Panc1 (cell line): ENCODE measurements around the gene BMP2K. TPM values are rescaled to one million over a fixed set of nuclear protein-coding genes. Genes with fewer than 3 reads are reported as not detected.
"Not testable (repeated sequence)": the region's sequence is repeated elsewhere in the genome, so short reads cannot be mapped to it uniquely, and the experiment has no call there.

Experiments
- ATAC-seq: fragments of 200-7000 bp; cut with Tn5 transposase; 2 replicates; pipeline ENCODE4 v1.9.1; 2020; ENCODE audit warnings: mild to moderate bottlenecking, moderate library complexity
- BruUV-seq: library from RNA; stranded (reverse); fragments of 400-500 nt; replicated peaks from 2 replicates; lab custom pipeline; 2021; lab: Mats Ljungman, UMichigan
- CTCF ChIA-PET: fragments of 300-600 bp; sonication (Branson Sonifier 250); formaldehyde crosslinking; loops from one replicate; lab custom pipeline; 2022; ENCODE audit warnings: antibody characterized with exemption; lab: Charles Lee
- POLR2A ChIA-PET: fragments of 300-600 bp; sonication (Branson Sonifier 250); formaldehyde crosslinking; loops from one replicate; lab custom pipeline; 2022; ENCODE audit warnings: antibody characterized with exemption; lab: Charles Lee
- DNase-seq: peaks from one replicate; pipeline ENCODE4 v3.0.0-alpha.2; 2010; ENCODE audit warnings: low read depth, low spot score
- H3K27ac ChIP-seq: 2 replicates; pipeline ENCODE4 v1.5.1; 2011; ENCODE audit warnings: mild to moderate bottlenecking, low read length, inconsistent platforms
- H3K27me3 ChIP-seq: fragments of 200-500 bp; sonication (Bioruptor generic); 2 replicates; pipeline ENCODE4 v1.6.0; 2014; ENCODE audit warnings: low read length, inconsistent platforms; ENCODE audit not compliant: control insufficient read depth, insufficient read depth
- H3K36me3 ChIP-seq: fragments of 200-500 bp; sonication (Bioruptor generic); 2 replicates; pipeline ENCODE4 v1.5.1; 2014; ENCODE audit warnings: inconsistent platforms, mild to moderate bottlenecking, low read length, moderate library complexity; ENCODE audit not compliant: control insufficient read depth, insufficient read depth
- H3K4me1 ChIP-seq: 2 replicates; pipeline ENCODE4 v1.5.1; 2011; ENCODE audit warnings: inconsistent platforms, mild to moderate bottlenecking, low read length, moderate library complexity; ENCODE audit not compliant: control insufficient read depth, insufficient read depth
- H3K4me3 ChIP-seq, 2 experiments: 2 replicates each; pipeline ENCODE4 v1.5.1; 2011 to 2012; ENCODE audit warnings: low read depth in 2 of 2, low read length in 2 of 2, mild to moderate bottlenecking in 2 of 2, inconsistent platforms in 1 of 2, moderate library complexity in 1 of 2
- H3K9me3 ChIP-seq: fragments of 200-500 bp; sonication (Bioruptor generic); 2 replicates; pipeline ENCODE4 v1.5.1; 2014; ENCODE audit warnings: low read depth, mild to moderate bottlenecking, inconsistent platforms, low read length, moderate library complexity; ENCODE audit not compliant: control insufficient read depth, insufficient read depth
- CTCF ChIP-seq: fragments of 450-650 bp; IDR thresholded peaks from 2 replicates; pipeline ENCODE4 v1.5.1; 2017; ENCODE audit warnings: mild to moderate bottlenecking
- POLR2AphosphoS5 ChIP-seq: IDR thresholded peaks from 2 replicates; pipeline ENCODE4 v1.6.1; 2012; ENCODE audit warnings: mild to moderate bottlenecking, low read depth, low read length, moderate library complexity
- REST ChIP-seq, 2 experiments: IDR thresholded peaks; 2 replicates each; pipeline ENCODE4 v1.6.1; 2011 to 2012; ENCODE audit warnings: low read depth in 2 of 2, control low read depth in 1 of 2, low read length in 1 of 2, mild to moderate bottlenecking in 1 of 2, moderate library complexity in 1 of 2; ENCODE audit not compliant: insufficient read depth in 1 of 2
- SIN3A ChIP-seq: IDR thresholded peaks from 2 replicates; pipeline ENCODE4 v1.6.1; 2012; ENCODE audit warnings: low read depth, mild to moderate bottlenecking, low read length, moderate library complexity, borderline replicate concordance; ENCODE audit not compliant: insufficient read depth
- TCF7L2 ChIP-seq: IDR thresholded peaks from 2 replicates; pipeline ENCODE4 v1.6.1; 2011; ENCODE audit warnings: mild to moderate bottlenecking, low read depth, low read length, inconsistent platforms
- in situ Hi-C: cut with HindIII; loops from 2 replicates; pipeline ENCODE4 v1.10.0; 2016; ENCODE audit warnings: low sequenced_read_pairs, low pct_unique_long_range_greater_than_20kb
- intact Hi-C: fragments of 100-400 bp; cut with micrococcal nuclease; formaldehyde crosslinking; loops from one replicate; pipeline ENCODE4 v1.10.0; 2022; ENCODE audit not compliant: unreplicated experiment
- total RNA-seq: library from RNA; stranded (reverse); gene quantifications from one replicate; pipeline ENCODE4 v1.2.1, GENCODE V29; 2021; ENCODE audit not compliant: unreplicated experiment

Gene BMP2K
- total RNA-seq, 1 experiment from 2014 or later: 23.3 TPM

- intact Hi-C loops (no loop called here), in situ Hi-C loops (no loop called here)
- ChIA-PET CTCF (no interaction called here), POLR2A (no interaction called here)
- 0 out of 2 replicates have a peak, but pooled peaks cover 3% of the 10 kb centered on the region for H3K36me3 ChIP-seq
- H3K4me1 ChIP-seq: no peaks in the 10 kb centered on the region
- no peak overlapping the region for H3K27ac ChIP-seq
- H3K9me3 ChIP-seq: no peaks in the 10 kb centered on the region
- ATAC-seq (no peak), DNase-seq (no peak)
- TF ChIP-seq POLR2AphosphoS5: no peak
- no peak for TF ChIP-seq REST (IDR thresholded peaks at IDR 0.05; ENCODE audit: insufficient read depth in 1 of 2, low read depth in 2 of 2, low read length in 1 of 2)
- TF ChIP-seq SIN3A: no peak
- TF ChIP-seq CTCF: no peak
- TF ChIP-seq TCF7L2: no peak
- no peak overlapping the region for H3K4me3 ChIP-seq
- BruUV-seq: no TSS peak
- no peaks in the 10 kb centered on the region for H3K27me3 ChIP-seq
Observed at GRCh38 chr4:78865451-78865850, 89.3 kb downstream of the BMP2K start.

GRCh38 chr4:78868712-78869111 is 92.6 kb downstream of the BMP2K start:
- POLR2A ChIA-PET, intact Hi-C loops, H3K4me1 ChIP-seq, H3K36me3 ChIP-seq, in situ Hi-C loops, CTCF ChIA-PET, H3K27me3 ChIP-seq, DNase-seq, H3K9me3 ChIP-seq, H3K4me3 ChIP-seq, H3K27ac ChIP-seq, BruUV-seq, ATAC-seq: not testable (repeated sequence)

- TF ChIP-seq REST (IDR thresholded peaks at IDR 0.05; ENCODE audit: insufficient read depth in 1 of 2, low read depth in 2 of 2, low read length in 1 of 2) (no peak), SIN3A (no peak), POLR2AphosphoS5 (no peak), TCF7L2 (no peak), CTCF (no peak)
- Histone ChIP-seq H3K27me3 (no peaks in the 10 kb centered on the region), H3K27ac (no peak overlapping the region), H3K9me3 (no peaks in the 10 kb centered on the region), H3K36me3 (peaks cover 4% of the 10 kb centered on the region; the same call in 1 of the 2 replicates), H3K4me1 (no peaks in the 10 kb centered on the region), H3K4me3 (no peak overlapping the region)
- in situ Hi-C loops: no loop called here
- intact Hi-C loops: no loop called here
- CTCF ChIA-PET: no interaction called here
- BruUV-seq: no TSS peak
- POLR2A ChIA-PET: interaction anchor here (0.6 kb wide), 1 partner anchor 121 kb away, joined by 3 read pairs; no protein-coding TSS in a partner anchor
- DNase-seq: no peak
- no peak for ATAC-seq
Observed at GRCh38 chr4:78870056-78870455, 93.9 kb downstream of the BMP2K start.
